GM19397 (cell line): ENCODE data around the gene PRIM2.
"Not testable (repeated sequence)": the region's sequence is repeated elsewhere in the genome, so short reads cannot be mapped to it uniquely, and the experiment has no call there.

Experiments
- ATAC-seq: cut with Tn5 transposase; IDR thresholded peaks from one replicate; pipeline ENCODE4 v1.9.1; 2021; ENCODE audit warnings: mild to moderate bottlenecking, moderate library complexity; ENCODE audit not compliant: unreplicated experiment

Gene PRIM2, protein sequence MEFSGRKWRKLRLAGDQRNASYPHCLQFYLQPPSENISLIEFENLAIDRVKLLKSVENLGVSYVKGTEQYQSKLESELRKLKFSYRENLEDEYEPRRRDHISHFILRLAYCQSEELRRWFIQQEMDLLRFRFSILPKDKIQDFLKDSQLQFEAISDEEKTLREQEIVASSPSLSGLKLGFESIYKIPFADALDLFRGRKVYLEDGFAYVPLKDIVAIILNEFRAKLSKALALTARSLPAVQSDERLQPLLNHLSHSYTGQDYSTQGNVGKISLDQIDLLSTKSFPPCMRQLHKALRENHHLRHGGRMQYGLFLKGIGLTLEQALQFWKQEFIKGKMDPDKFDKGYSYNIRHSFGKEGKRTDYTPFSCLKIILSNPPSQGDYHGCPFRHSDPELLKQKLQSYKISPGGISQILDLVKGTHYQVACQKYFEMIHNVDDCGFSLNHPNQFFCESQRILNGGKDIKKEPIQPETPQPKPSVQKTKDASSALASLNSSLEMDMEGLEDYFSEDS

DNA sequence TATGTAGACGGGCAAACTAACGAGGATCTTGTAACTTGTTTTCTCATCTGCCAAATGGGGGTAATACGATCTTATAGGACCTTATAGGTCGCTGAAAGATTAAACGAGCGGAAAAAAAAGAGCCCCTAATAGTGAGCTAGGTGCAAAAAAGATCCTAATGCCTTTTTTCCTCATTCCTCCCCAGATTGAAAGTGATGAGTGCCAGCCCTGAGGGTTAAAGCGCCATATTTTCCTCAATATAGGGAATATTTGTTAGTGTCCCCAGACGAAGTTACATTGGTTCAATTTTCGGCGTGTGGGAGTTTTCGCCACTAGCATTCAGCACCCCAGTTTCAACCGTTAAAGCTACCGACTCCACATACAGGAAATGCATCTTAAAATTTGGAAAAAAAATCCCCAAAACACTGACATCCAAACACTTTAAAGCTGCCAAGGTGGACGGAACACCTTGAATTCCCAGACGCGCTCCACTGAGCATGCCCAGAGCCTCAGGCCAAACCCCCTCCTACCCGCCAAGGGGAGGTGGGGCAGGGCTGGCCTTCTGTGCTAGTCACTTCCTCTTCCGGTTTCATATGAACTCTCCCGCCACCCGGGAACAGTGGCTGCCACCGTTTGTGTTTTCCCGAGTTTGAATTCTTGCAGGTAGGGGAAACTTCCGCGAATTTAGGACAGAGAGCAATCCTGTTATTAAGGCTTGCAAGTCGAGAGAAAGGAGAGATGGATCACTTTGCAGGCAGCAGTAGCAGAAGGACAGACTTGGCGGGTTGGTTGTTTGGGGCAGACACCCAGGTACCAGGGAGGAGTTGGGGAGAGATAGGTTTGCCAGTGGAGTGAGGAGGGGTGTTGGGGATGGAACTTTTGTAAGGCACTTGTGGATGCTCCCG, at the start of gene PRIM2:
Gene PRIM2, plus strand, starts transcription at position 571 of the 884 bp plus-strand sequence. CDS start 816 bp downstream, outside the sequence.
- ATAC-seq: peak; percentile 86

DNA sequence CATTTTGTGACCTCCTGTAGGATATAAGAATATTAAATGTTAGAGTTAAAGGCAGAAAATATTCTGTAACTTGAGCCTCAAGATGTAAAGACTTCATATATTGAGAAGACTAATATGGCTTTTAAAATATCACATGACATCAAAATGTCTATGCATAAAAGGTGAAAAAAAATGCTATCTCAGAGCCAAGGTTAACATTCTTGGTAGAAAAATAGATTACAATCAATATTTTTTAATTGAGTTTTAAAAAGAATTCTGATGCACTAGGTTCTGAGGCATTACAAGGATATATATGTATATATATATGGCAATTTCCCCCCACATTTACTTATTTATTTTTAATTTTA, 49.2 kb upstream of the PRIM2 start:
- no peak for ATAC-seq

DNA sequence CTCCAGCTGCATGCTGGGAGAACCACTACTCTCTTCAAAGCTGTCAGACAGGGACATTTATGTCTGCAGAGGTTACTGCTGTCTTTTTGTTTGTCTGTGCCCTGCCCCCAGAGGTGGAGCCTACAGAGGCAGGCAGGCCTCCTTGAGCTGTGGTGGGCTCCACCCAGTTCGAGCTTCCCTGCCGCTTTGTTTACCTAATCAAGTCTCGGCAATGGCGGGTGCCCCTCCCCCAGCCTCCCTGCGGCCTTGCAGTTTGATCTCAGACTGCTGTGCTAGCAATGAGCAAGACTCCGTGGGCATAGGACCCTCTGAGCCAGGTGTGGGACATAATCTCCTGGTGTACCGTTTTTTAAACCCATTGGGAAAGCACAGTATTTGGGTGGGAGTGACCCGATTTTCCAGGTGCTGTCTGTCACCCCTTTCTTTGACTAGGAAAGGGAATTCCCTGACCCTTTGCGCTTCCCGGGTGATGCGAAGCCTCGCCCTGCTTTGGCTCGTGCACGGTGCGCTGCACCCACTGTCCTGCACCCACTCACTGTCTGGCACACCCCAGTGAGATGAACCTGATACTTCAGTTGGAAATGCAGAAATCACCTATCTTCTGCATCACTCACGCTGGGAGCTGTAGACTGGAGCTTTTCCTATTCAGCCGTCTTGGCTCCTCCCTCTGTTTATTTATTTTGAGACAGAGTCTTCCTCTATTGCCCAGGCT, 43.2 kb upstream of the PRIM2 start:
- ATAC-seq: not testable (repeated sequence)

DNA sequence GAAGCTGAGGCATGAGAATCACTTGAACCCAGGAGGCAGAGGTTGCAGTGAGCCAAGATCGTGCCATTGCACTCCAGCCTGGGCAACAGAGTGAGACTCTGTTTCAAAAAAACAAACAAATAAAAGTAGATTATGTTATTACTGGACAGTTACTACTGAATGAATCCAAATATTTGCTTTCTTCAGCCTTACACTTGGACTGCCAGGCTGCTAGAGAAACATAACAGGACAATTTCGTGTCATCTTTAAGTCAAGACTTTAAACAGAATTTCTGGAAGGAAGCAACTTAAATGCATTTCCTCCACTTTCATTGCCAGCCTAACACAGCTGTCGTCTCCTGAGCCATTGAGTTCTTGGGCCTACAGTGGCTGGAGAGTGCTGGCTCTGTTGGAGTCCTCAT, 42.0 kb upstream of the PRIM2 start:
- no peak for ATAC-seq

DNA sequence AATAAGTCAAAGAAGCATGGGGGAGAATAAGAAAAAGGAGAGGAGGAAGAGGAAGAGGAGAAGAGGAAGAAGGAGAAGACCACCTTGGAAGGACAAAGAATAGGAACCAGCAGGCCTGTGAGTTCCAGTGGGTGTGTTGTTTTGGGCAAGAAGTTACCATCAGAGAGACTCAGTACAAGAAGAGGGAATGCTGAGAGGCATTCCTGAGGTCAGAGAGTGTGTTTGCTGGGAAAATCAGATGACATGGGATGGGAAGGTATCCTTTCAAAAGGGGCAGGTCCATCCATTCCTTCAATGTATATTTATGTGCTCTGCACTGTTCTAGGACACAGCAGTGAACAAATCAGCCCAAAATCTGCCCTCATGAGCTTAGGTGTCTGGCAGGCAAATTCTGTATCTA, 40.5 kb upstream of the PRIM2 start:
- ATAC-seq: no peak

DNA sequence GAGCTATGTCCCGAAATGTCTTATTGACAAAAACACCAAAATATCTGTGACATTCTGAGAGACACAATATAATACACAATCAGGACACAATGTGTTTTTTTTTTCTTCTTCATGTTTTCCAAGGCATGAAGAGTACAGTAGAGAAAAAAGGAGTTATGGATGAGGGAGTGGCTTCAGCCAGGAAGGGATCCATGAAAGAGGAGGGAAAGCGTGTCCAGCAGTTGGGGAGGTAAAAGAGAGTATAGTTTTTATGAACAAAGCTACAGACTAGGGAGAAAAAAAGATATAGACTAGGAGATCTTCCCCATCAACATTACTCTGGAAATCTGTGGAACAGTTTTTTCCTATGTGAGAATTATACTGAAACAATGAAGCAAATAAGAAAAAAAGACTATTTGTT, 38.9 kb upstream of the PRIM2 start:
- no peak for ATAC-seq

DNA sequence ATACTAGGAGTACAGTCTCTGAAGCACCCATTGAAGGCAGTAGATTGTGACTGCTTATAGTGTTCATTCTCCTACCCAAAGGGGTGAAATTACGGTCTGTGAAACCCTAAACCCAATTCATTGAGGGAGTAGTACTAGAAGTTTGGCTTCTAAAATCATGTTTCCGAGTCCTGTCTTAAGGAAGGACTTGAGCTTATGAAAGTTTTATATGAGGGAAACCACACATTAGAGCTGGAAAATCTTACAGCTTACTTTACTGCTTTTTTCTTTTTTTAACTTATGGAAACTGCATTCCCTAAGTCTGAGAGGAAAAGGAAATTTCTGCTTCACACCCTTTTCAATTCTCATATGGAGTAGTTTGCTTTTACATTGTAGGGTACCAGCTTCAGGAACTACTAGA, 38.4 kb upstream of the PRIM2 start:
- ATAC-seq: no peak

DNA sequence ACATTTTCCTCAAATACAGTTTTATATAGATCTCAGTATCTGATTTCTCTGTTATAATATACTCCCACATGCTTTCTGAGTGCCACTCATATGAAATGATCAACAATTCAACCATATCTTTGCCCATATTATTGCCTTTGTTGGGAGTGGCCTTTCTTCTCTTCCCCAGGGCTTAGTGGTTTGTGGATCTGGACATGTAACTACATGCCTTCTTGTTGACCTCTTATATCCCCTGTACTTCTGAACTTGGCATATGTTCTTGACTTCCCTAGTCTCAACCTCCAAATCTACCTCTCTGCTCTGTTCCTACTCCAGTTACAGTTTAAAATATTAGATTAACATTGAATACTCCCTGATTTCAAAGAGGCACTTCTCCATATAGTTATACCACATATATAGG, 34.3 kb upstream of the PRIM2 start:
- no peak for ATAC-seq

DNA sequence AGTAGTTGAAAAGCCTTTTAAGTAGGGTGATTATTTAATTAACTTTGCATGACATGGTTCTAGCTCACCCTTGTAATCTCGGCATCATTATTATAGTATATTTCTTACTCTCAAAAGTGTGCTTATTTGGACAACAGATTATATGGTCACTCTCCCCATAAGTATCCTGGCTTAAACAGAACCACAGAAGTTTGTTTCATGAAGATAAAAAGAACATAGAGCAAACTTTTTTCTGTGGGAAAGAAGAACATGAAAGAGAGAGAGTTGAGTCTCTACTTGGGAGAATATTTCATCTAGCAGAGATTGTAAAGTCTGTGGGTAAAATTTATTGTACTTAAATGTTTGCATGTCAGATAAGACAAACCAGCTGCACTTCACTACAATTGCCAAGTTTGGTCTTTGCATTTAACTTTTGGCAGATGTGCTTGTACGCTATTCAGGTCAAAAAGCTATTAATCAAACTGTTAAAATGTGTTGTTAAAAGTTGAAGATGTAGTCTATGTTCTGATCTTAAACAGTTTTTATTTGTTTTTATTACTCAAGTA, 33.4 kb upstream of the PRIM2 start:
- ATAC-seq: no peak

DNA sequence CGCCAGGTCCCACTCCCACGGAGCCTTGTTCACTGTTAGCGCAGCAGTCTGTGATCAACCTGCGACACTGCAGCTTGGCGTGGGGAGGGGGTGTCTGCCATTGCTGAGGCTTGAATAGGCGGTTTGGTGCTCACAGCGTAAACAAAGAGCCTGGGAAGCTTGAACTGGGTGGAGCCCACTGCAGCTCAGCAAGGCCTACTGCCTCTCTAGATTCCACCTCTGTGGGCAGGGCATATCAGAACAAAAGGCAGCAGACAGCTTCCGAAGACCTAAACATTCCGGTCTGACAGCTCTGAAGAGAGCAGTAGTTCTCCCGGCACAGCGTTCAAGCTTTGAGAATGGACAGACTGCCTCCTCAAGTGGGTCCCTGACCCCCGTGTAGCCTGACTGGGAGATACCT, 29.3 kb upstream of the PRIM2 start:
- not testable (repeated sequence) for ATAC-seq

DNA sequence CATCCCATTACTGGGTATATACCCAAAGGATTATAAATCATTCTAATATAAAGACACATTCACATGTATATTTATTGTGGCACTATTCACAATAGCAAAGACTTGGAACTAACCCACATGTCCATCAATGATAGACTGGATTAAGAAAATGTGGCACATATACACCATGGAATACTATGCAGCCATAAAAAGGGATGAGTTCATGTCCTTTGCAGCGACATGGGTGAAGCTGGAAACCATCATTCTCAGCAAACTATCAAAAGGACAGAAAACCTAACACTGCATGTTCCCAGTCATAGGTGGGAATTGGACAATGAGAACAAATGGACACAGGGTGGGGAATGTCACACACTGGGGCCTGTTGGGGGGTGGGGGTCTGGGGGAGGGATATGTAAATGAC, 24.0 kb upstream of the PRIM2 start:
- ATAC-seq: not testable (repeated sequence)

DNA sequence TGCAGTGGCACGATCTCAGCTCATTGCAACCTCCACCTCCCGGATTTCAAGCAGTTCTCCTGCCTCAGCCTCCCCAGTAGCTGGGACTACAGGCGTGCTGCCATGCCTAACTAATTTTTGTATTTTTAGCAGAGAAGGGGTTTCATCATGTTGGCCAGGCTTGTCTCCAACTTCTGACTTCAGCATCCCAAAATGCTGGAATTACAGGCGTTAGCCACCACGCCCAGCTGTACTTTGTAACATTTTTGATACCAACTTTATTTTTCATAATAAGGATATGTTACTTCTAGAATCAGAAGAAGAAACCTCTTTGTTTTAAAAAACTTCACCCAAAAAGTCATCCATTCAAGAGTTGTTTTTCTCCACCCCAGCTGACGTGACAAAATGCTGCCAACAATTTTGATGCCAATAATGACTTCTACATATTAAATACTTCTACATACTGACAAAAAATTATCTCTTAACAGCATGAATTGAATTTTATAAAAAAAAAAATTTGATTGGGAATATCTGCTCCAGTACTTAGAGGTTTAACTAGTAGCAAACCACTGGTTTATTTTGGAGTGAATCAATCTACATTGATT, 22.5 kb upstream of the PRIM2 start:
- ATAC-seq: no peak

DNA sequence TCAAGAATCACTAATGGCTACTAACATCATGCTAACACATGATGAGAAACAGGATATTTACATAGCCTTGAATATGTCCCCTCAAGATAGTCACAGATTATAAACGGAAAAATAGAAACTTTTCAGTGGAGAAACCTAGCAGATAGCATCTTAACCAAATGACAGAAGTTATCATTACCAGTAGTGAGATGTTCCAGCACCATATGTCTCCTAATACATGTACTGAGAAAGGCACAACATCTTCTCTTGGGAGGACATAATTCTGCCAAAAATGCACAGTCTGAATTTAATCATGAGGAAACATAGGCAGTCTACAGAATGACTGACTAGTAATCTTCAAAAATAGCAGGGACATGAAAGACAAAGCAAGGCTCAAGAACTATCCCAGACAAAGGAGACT, 19.9 kb upstream of the PRIM2 start:
- ATAC-seq: no peak

DNA sequence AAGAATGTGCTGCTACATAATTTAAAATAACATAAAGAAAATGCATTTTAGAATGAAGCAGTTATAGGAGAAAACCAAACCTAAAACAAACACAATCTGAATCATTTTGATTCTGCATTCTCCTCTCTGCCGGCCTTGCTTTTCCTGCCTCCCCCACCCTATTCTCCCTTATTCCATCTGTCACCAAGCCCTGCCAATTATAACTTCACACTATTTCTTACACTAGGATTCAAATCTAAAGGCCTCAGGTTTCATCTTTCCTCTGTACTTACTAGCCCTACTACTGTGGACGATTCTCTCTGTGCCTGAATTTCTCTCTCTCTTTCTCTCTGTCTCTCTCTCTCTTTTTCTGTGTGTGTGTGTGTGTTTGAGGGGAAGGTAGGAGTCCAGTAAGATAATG, 18.7 kb upstream of the PRIM2 start:
- ATAC-seq: no peak

DNA sequence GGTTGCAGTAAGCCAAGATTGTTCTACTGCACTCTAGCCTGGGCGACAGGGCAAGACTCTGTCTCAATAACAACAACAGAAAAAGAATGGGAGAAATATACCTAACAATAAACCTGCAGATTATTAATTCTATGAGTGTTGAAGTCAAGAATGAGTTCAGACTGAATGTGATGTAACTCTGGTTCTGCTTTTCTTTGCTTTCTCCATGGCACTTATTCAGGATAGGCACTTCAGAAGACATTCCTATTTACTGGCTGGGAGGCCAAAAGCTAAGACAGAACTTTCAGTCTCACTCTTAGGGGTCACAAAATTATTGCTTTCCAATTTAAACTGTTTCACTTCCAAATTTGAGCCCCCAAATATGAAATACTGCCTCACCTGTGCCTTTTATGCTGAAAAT, 15.7 kb upstream of the PRIM2 start:
- no peak for ATAC-seq

DNA sequence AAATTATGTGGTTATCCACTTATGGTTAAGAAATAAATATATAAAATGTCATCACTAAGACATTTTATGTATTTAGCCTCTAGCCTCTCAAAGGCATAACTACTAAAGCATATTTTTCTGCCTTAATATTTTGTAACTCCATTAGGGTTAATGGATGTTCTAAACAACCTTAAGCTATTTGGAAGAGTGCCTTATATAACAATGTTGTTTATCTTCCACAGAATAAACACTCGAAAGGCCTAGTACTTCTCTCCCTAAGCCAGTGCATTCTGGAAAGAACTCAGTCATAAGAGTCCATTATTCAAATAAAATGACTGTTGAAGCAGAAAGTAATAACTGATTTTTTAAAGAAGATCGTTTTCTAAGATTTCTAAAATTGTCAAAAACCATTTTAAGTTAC, 15.0 kb upstream of the PRIM2 start:
- ATAC-seq: no peak

DNA sequence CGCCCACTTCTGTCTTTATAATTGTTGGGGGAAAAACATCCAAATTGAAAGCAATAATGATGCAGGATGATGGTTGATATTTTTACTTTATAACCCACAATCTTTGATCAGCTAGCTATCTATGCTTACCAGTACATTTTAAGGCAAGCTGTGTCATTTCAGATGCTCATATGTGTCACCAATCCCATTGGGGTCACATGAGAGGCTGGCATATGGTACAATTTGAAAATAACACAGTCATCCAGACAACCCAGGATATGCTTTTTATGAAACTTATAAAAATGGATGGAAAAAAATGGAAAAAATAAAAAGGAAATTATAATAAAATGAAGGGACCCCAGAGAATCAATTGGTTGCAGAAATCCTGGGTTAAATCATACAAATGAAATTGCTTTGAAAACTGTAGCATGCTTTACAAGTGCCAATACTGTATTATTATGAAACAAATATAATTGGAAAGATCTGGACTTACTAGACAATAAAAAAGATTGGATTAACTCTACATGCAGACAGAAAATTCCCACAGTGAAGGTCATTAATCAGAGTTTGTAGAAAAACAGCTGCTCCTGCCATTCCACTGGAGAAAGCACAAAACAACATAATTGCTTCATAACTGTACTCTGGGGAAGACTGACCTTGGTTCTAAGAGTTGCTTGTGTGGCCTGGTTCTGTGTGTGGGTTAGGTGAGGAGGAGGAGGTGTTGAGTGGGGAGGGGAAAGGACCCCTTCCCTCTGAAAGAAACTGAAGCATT, 13.3 kb upstream of the PRIM2 start:
- ATAC-seq: no peak

DNA sequence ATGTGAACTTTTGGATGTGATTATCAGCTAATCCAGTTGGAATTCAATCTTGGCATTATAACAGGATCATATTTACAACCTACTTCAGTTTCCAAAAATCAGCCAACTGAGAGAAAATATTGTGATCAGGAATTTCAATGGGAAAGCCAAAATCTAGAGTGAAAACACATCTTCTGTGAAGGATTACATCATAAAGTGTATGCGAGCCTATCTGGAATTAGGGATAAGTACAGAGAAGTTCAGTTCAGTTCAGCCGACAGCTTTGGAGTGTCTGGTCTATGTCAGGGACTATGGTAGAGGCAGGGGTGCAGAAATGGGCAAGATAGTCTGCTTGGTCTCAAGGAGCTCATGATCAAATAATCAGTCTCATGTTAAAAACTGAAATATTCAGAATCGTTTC, 12.3 kb upstream of the PRIM2 start:
- ATAC-seq: no peak

DNA sequence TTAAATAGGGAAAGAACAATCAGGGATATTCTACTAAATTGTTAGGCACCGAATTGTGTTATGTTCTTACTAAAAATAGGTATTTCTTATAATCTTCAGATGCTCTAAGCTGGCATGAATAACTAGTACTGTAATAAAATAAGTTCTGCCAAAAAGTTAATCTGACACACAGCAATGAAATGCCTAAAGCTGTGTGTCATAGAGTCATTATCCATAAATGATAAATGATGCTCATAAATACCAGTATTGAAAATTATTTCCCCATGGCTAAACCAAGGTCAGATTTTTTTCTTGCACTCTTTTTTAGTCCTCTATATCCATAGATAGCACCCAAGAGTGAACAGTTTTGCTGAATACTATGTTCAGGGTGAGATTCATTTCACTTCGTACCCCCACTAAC, 11.7 kb upstream of the PRIM2 start:
- ATAC-seq: no peak

DNA sequence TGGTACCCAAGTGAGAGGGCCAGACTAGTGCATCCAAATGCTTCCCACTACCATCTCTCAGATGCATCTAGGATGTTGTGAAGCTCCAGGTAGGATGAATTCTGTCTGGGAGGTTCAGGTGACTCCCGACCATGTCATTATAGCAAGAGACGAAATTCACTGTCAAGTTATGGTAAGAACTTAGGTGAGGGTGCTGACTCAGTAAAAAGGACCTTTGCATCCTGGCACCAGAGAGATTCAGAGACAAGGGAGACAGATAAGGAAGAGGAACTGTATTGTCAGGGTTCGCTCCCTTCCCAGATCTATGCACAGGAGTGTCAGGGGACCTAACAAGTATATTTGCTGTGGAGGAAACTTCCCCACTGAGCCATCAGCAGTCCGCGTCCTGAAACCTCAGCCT, 11.2 kb upstream of the PRIM2 start:
- no peak for ATAC-seq
